HEK293 (cell line): ENCODE data around the gene DCTN2.

Experiments used
- CTCF ChIA-PET: fragments of 350-600 bp; formaldehyde crosslinking; extraction: SDS; loops from one replicate; lab custom pipeline; 2021; ENCODE audit warnings: antibody characterized with exemption; lab: Yijun Ruan, JAX
- POLR2A ChIA-PET: fragments of 300-600 bp; formaldehyde crosslinking; extraction: SDS; loops from one replicate; lab custom pipeline; 2020; ENCODE audit warnings: antibody characterized with exemption, inconsistent platforms; lab: Yijun Ruan, JAX
- H3K27ac ChIP-seq: fragments of 200-500 bp; sonication (Bioruptor generic); 2 replicates; pipeline ENCODE4 v1.5.1; 2014; ENCODE audit warnings: low read depth, low read length, control low read depth, inconsistent platforms; ENCODE audit errors: extremely low read depth
- H3K36me3 ChIP-seq, 2 experiments: fragments of 200-500 bp in 1 of 2; sonication (Bioruptor generic) in 1 of 2; 1 replicate in 1 of 2; 2 replicates in 1 of 2; pipeline ENCODE4 v1.5.1; 2014 to 2017; ENCODE audit warnings: inconsistent platforms in 2 of 2, low read length in 2 of 2; ENCODE audit not compliant: control insufficient read depth in 2 of 2, insufficient read depth in 1 of 2
- H3K4me1 ChIP-seq: fragments of 200-500 bp; sonication (Bioruptor generic); 2 replicates; pipeline ENCODE4 v1.5.1; 2014; ENCODE audit warnings: mild to moderate bottlenecking, low read length, inconsistent platforms; ENCODE audit not compliant: control insufficient read depth, insufficient read depth
- H3K4me3 ChIP-seq: 2 replicates; pipeline ENCODE4 v1.5.1; 2011; ENCODE audit warnings: low read depth, mild to moderate bottlenecking, control low read depth, low read length, moderate library complexity
- H3K9me3 ChIP-seq: fragments of 200-500 bp; sonication (Bioruptor generic); 2 replicates; pipeline ENCODE4 v1.5.1; 2014; ENCODE audit warnings: low read depth, low read length, inconsistent platforms; ENCODE audit not compliant: control insufficient read depth, insufficient read depth
- ATF2 ChIP-seq: fragments of 450-650 bp; formaldehyde crosslinking; IDR thresholded peaks from 2 replicates; pipeline ENCODE4 v1.5.1; 2016; ENCODE audit warnings: missing biosample characterization, missing genetic modification characterization, low read depth
- BCL6B ChIP-seq: fragments of 450-650 bp; formaldehyde crosslinking; IDR thresholded peaks from 2 replicates; pipeline ENCODE4 v1.5.1; 2017; ENCODE audit warnings: missing biosample characterization, missing genetic modification characterization
- KLF1 ChIP-seq: fragments of 450-650 bp; formaldehyde crosslinking; IDR thresholded peaks from 2 replicates; pipeline ENCODE4 v1.5.1; 2016; ENCODE audit warnings: missing biosample characterization, missing genetic modification characterization
- MEIS1 ChIP-seq: sonication (generic); formaldehyde crosslinking; IDR thresholded peaks from 2 replicates; pipeline ENCODE4 v1.8.1; 2022; ENCODE audit warnings: missing genetic modification reagents, mild to moderate bottlenecking, borderline replicate concordance
- MZF1 ChIP-seq: fragments of 450-650 bp; formaldehyde crosslinking; IDR thresholded peaks from 2 replicates; pipeline ENCODE4 v1.5.1; 2017; ENCODE audit warnings: missing biosample characterization, missing genetic modification characterization, borderline replicate concordance
- YY2 ChIP-seq: fragments of 450-650 bp; formaldehyde crosslinking; IDR thresholded peaks from 2 replicates; pipeline ENCODE4 v1.5.1; 2016; ENCODE audit warnings: missing biosample characterization, missing genetic modification characterization
- ZBTB10 ChIP-seq: fragments of 450-650 bp; formaldehyde crosslinking; IDR thresholded peaks from 2 replicates; pipeline ENCODE4 v1.5.1; 2016; ENCODE audit warnings: missing biosample characterization, missing genetic modification characterization
- ZBTB44 ChIP-seq: fragments of 450-650 bp; IDR thresholded peaks from 2 replicates; pipeline ENCODE4 v1.5.1; 2018; ENCODE audit warnings: missing biosample characterization, mild to moderate bottlenecking, missing genetic modification characterization
- ZBTB6 ChIP-seq: fragments of 450-650 bp; formaldehyde crosslinking; IDR thresholded peaks from 2 replicates; pipeline ENCODE4 v1.5.1; 2017; ENCODE audit warnings: missing biosample characterization, missing genetic modification characterization
- ZIC2 ChIP-seq: fragments of 450-650 bp; formaldehyde crosslinking; IDR thresholded peaks from 2 replicates; pipeline ENCODE4 v1.5.1; 2016; ENCODE audit warnings: missing biosample characterization, missing genetic modification characterization
- ZNF175 ChIP-seq: fragments of 450-650 bp; formaldehyde crosslinking; IDR thresholded peaks from 2 replicates; pipeline ENCODE4 v1.5.1; 2016; ENCODE audit warnings: missing biosample characterization, missing genetic modification characterization
- ZNF23 ChIP-seq: fragments of 450-650 bp; formaldehyde crosslinking; IDR thresholded peaks from 2 replicates; pipeline ENCODE4 v1.5.1; 2016; ENCODE audit warnings: missing biosample characterization, missing genetic modification characterization, borderline replicate concordance
- ZNF302 ChIP-seq: fragments of 450-650 bp; formaldehyde crosslinking; IDR thresholded peaks from 2 replicates; pipeline ENCODE4 v1.5.1; 2016; ENCODE audit warnings: missing biosample characterization, missing genetic modification characterization, low read depth
- ZNF324 ChIP-seq: fragments of 450-650 bp; formaldehyde crosslinking; IDR thresholded peaks from 2 replicates; pipeline ENCODE4 v1.5.1; 2016; ENCODE audit warnings: missing biosample characterization, missing genetic modification characterization
- ZNF394 ChIP-seq: fragments of 450-650 bp; formaldehyde crosslinking; IDR thresholded peaks from 2 replicates; pipeline ENCODE4 v1.5.1; 2016; ENCODE audit warnings: missing biosample characterization, missing genetic modification characterization, mild to moderate bottlenecking, moderate library complexity, borderline replicate concordance
- ZNF548 ChIP-seq: fragments of 450-650 bp; formaldehyde crosslinking; IDR thresholded peaks from 2 replicates; pipeline ENCODE4 v1.5.1; 2016; ENCODE audit warnings: missing biosample characterization, missing genetic modification characterization
- ZNF677 ChIP-seq: fragments of 450-650 bp; IDR thresholded peaks from 2 replicates; pipeline ENCODE4 v1.5.0; 2018; ENCODE audit warnings: missing biosample characterization, mild to moderate bottlenecking, missing genetic modification characterization, moderate library complexity
- ZNF768 ChIP-seq: fragments of 450-650 bp; formaldehyde crosslinking; IDR thresholded peaks from 2 replicates; pipeline ENCODE4 v1.5.1; 2018; ENCODE audit warnings: missing biosample characterization, mild to moderate bottlenecking, missing genetic modification characterization
- ZNF785 ChIP-seq: fragments of 450-650 bp; formaldehyde crosslinking; IDR thresholded peaks from 2 replicates; pipeline ENCODE4 v1.5.1; 2016; ENCODE audit warnings: missing biosample characterization, missing genetic modification characterization

DCTN2 gene

GRCh38 chr12:57548013-57548315, 972 bp upstream of the DCTN2 start:
- Histone ChIP-seq H3K36me3 (peaks cover 4 to 25% of the 10 kb centered on the region in 2 experiments; a peak in 2 of 3 replicates), H3K27ac (no peak overlapping the region), H3K4me1 (peaks cover 5% of the 10 kb centered on the region), H3K9me3 (no peaks in the 10 kb centered on the region), H3K4me3 (no peak overlapping the region)
- ChIA-PET POLR2A (no interaction called here), CTCF (no interaction called here)
- TF ChIP-seq ZNF302 (tag by site-specific recombination) (no peak), BCL6B (no peak), KLF1 (no peak), ZNF548 (tag by site-specific recombination) (no peak), ZNF175 (tag by site-specific recombination) (no peak), ZIC2 (tag by site-specific recombination) (no peak), ZBTB44 (tag by site-specific recombination) (no peak), ZNF677 (tag by site-specific recombination) (no peak), ATF2 (no peak), ZNF394 (tag by site-specific recombination) (no peak), ZBTB6 (tag by site-specific recombination) (no peak), MEIS1 (CRISPR knock-in tag) (no peak), YY2 (tag by site-specific recombination) (no peak), ZNF324 (tag by site-specific recombination) (no peak), MZF1 (tag by site-specific recombination) (no peak), ZNF768 (tag by site-specific recombination) (no peak), ZNF785 (tag by site-specific recombination) (no peak), ZBTB10 (no peak), ZNF23 (no peak)
